Measurements from ENCODE around the gene TRIM75.
"Not testable (repeated sequence)": the region's sequence is repeated elsewhere in the genome, so short reads cannot be mapped to it uniquely, and the experiment has no call there.

Gene TRIM75

DNA sequence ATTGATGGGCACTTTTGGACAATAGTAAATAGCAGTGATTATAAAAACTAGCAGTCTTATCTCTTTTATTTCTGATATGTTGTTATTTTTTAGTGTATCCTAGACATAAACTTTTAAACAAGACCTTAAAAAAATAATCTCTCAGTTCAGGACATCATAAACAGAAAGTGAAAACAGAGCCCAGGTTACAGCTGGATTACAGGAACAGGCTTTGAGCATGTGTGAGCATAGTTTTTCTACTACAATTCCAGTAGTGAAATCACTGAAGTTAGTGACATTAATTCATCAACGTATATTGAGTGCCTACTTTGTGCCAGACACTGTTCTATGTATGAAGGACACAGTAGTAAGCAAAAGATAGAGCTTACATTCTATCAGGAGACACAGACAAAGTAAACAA lies 16.9 kb downstream of the TRIM75 start:
- Histone ChIP-seq H3K27ac (no peak overlapping the region), H3K4me3 (no peak overlapping the region)

DNA sequence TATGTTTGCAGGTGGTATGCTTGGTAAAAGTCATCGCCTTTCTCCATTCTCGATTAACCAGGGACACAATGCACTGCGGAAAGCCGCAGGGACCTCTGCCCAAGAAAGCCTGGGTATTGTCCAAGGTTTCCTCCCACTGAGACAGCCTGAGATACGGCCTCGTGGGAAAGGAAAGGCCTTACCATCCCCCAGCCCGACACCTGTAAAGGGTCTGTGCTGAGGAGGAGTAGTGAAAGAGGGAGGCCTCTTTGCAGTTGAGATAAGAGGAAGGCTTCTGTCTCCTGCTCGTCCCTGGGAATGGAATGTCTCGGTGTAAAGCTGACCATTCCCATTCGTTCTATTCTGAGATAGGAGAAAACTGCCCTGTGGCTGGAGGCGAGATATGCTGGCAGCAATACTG lies 19.7 kb downstream of the TRIM75 start:
- H3K4me3 ChIP-seq, H3K27ac ChIP-seq: not testable (repeated sequence)

- H3K27ac ChIP-seq: no peak overlapping the region
- H3K4me3 ChIP-seq: no peak overlapping the region
These were observed 23.4 kb downstream of the TRIM75 start for GRCh38 chr4:165077034-165077578.

DNA sequence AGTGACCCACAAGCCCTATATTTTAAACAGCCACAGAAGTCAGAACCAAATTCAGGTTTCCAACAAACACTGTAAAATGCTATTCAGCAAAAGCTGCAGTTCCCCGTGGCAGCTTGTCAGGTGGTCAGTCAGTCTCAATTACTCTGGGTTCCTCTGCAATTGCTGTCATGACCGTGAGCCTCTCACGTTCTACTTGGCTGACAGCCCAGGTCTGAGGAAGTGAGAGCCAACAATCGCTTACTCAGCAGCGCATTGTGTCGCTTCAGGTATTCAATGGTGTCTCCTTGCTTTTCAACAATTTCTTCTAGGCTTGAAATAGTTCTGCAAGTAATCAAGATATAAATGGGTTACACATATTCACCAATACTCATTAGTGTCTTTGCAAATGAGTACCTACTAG lies 25.8 kb downstream of the TRIM75 start:
- Histone ChIP-seq H3K4me3 (no peak overlapping the region), H3K27ac (no peak overlapping the region)

DNA sequence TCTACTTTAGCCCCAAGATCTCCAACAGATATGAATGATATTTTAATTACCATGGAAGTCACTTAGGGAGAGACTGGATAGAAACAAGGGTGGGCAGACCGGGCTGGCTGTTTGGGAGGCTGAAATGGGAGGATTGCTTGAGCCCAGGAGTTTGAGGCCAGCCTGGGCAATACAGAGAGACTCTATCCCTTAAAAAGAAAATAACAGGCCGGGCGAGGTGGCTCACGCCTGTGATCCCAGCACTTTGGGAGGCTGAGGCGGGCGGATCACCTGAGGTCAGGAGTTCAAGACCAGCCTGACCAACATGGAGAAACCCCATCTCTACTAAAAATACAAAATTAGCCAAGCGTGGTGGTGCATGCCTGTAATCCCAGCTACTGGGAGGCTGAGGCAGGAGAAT lies 31.1 kb downstream of the TRIM75 start:
- H3K27ac ChIP-seq, H3K4me3 ChIP-seq: not testable (repeated sequence)

- Histone ChIP-seq H3K4me3 (no peak overlapping the region), H3K27ac (no peak overlapping the region)
These were observed 32.3 kb downstream of the TRIM75 start for GRCh38 chr4:165085946-165086345.

DNA sequence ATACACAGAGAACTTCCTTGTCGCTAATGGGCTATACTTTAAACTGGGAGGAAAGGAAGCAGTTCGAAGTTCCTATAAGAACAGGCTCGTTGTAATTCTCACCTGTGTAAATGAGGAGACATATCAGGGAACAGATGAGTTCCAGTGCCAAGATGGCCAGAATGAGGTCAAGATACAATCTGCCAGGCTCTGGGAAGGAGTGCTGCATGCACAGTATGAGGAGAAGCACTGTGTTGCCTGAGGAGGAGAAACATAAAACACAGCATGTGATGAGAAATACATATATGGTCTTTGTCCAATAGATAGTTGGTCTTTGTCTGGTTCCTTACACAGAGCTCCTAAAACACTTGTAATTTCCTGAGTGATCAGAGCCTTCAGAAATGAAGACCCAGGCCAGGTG lies 34.7 kb downstream of the TRIM75 start:
- Histone ChIP-seq H3K27ac (no peak overlapping the region), H3K4me3 (no peak overlapping the region)

DNA sequence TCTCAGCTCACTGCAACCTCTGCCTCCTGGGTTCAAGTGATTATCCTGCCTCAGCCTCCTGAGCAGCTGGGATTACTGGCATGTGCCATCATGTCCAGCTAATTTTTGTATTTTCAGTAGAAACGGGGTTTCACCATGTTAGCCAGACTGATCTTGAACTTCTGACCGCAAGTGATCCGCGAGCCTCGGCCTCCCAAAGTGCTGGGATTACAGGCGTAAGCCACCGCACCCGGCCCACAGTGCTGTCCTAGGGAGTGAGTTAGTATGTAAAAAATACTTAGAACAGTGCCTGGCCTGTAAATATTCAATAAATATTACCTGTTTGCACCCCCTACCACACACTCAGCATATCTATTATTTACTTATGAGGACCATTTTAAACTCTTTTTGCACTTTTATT lies 38.5 kb downstream of the TRIM75 start:
- not testable (repeated sequence) for H3K27ac ChIP-seq, H3K4me3 ChIP-seq

GRCh38 chr4:165094873-165095272 lies 41.2 kb downstream of the TRIM75 start:
- H3K27ac ChIP-seq: no peak overlapping the region
- no peak overlapping the region for H3K4me3 ChIP-seq

DNA sequence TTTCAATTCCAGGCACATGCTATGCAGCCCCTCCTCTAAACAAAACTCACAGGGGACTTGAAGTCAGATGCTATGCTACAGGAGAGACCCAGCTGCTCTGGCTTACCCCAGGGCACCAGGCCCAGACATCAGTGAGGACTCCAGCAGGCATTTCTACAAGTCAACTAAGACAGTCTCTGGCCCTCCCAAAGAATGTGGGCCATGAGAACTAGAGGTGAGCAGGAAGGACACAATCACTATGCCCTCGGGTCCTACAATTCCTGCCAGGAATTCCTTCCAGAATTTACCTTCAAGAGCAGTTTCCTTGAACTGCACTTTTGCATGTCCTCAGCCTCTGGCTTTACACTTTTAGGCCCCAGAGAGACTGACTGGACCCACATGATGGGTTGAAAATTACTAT lies 41.6 kb downstream of the TRIM75 start:
- H3K27ac ChIP-seq: no peak overlapping the region
- no peak overlapping the region for H3K4me3 ChIP-seq

DNA sequence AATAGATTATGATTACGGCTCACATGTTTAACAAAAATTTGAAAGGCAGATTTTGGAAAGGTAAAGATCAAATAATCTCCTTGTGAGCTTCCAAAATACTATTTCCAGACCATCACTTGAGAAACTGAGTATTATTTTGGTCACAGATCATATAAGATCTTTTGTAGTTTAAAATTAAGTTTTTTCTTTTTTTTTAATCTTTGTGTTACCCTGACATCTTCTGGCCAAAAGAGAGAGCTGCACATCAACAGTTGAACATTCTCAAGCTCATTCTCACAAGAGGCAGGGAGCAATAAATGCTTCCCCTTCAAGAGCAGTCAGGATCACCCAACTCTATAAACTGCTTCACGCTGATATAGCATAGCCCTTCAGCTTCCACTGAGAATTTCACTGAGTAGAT lies 43.1 kb downstream of the TRIM75 start:
- H3K4me3 ChIP-seq: no peak overlapping the region
- H3K27ac ChIP-seq: no peak overlapping the region

DNA sequence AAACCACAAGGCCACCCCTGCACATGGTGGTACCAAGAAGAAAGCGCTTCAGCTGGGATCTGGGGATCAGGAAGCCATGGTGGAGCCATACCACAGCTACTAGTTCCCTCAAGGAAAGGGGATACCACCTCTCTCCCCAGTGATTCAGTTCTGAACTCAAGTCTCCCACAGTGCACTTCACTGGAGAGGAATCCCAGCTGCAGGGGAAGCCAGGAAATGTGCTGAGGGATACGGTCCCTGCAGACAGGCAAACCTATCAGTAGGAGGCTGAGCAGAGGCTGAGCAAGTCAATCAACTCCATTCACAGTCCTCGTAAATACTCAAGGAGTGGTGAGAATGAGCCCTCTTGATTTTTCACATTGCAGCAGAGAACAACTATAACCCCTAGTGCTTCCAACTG lies 48.0 kb downstream of the TRIM75 start:
- no peak overlapping the region for H3K4me3 ChIP-seq
- no peak overlapping the region for H3K27ac ChIP-seq

DNA sequence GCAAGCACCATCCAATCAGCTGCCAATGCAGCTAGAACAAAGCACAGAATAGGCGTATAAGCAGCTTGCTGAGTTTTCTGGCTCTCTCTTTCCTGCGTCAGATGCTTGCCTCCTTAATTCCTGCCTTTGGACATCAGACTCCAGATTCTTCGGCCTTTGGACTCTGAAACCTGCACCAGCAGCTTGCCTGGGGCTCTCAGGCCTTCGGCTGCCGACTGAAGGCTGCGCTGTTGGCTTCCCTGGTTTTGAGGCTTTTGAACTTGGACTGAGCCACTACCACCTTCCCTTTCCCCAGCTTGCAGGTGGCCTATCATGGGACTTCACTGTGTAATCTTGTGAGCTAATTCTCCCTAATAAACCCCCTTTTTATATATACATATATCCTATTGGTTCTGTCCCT lies 52.9 kb downstream of the TRIM75 start:
- H3K27ac ChIP-seq: no peak overlapping the region

More for the DNA sequence above, 52.9 kb downstream of the TRIM75 start:
- H3K4me3 ChIP-seq: no peak overlapping the region

All from skin epidermis (tissue), 12 donors.